AG08396 (cell line): ENCODE data around the gene PELI2.
A peak's percentile ranks its signal among the peaks of the same experiment; 100 is the strongest.

Source experiments
- DNase-seq: peaks from one replicate; pipeline ENCODE4 v3.0.0; 2012; ENCODE audit warnings: low spot score, mixed read lengths

Gene PELI2

GRCh38 chr14:56119201-56119981 lies 1.2 kb downstream of the PELI2 start:
- peak; percentile 48 for DNase-seq

- DNase-seq = peak; percentile 45
Observed at GRCh38 chr14:56120091-56120691, 2.0 kb downstream of the PELI2 start.

- DNase-seq = no peak
Observed at GRCh38 chr14:56121816-56122215, 3.6 kb downstream of the PELI2 start.

- DNase-seq = no peak
Observed at GRCh38 chr14:56122301-56122700, 4.1 kb downstream of the PELI2 start.

GRCh38 chr14:56124327-56124726 lies 6.1 kb downstream of the PELI2 start:
- DNase-seq = peak; percentile 35

- DNase-seq = no peak
Observed at GRCh38 chr14:56125772-56126636, 7.8 kb downstream of the PELI2 start.

GRCh38 chr14:56126637-56126913 lies 8.4 kb downstream of the PELI2 start:
- DNase-seq = no peak

GRCh38 chr14:56127156-56127555 lies 8.9 kb downstream of the PELI2 start:
- no peak for DNase-seq

GRCh38 chr14:56129092-56129491 lies 10.9 kb downstream of the PELI2 start:
- no peak for DNase-seq

- DNase-seq = no peak
Observed at GRCh38 chr14:56129933-56130332, 11.7 kb downstream of the PELI2 start.

- DNase-seq = no peak
Observed at GRCh38 chr14:56131004-56131864, 13.0 kb downstream of the PELI2 start.

GRCh38 chr14:56131865-56132833 lies 13.9 kb downstream of the PELI2 start:
- DNase-seq = no peak

- DNase-seq = no peak
Observed at GRCh38 chr14:56133547-56133946, 15.3 kb downstream of the PELI2 start.

- no peak for DNase-seq
Observed at GRCh38 chr14:56135001-56135400, 16.8 kb downstream of the PELI2 start.

- DNase-seq = no peak
Observed at GRCh38 chr14:56135668-56136067, 17.5 kb downstream of the PELI2 start.

- DNase-seq = no peak
Observed at GRCh38 chr14:56136571-56137452, 18.6 kb downstream of the PELI2 start.

- no peak for DNase-seq
Observed at GRCh38 chr14:56137453-56137807, 19.2 kb downstream of the PELI2 start.

GRCh38 chr14:56137849-56138248 lies 19.6 kb downstream of the PELI2 start:
- no peak for DNase-seq

- DNase-seq = no peak
Observed at GRCh38 chr14:56138928-56139327, 20.7 kb downstream of the PELI2 start.

- no peak for DNase-seq
Observed at GRCh38 chr14:56142314-56142713, 24.1 kb downstream of the PELI2 start.
